ENCODE data around the gene SPACA6. TPM values are rescaled to one million over a fixed set of nuclear protein-coding genes. Genes with fewer than 3 reads are reported as not detected.

Gene SPACA6
- total and polyA plus RNA-seq, 9 of the 15 experiments (the other 6 are each of a cell fraction or from before 2014, with no cell fraction given) = 1.3 to 17.3 (median 6.2) TPM

GRCh38 chr19:51721905-51722304, 28.8 kb downstream of the SPACA6 start (continued):
- TF ChIP-seq TOE1 (IDR thresholded peaks at IDR 0.05; ENCODE audit: borderline replicate concordance) = no peak
- TF ChIP-seq TOE1 (CRISPR knock-in tag; IDR thresholded peaks at IDR 0.05; ENCODE audit: borderline replicate concordance, low read depth) = no peak
- no peak for TF ChIP-seq TAL1 (IDR thresholded peaks at IDR 0.05)
- no peak for TF ChIP-seq SNAPC5 (CRISPR knock-in tag; IDR thresholded peaks at IDR 0.05)
- TF ChIP-seq CHD4 (IDR thresholded peaks at IDR 0.05; ENCODE audit: insufficient read depth, insufficient replicate concordance, low read depth, low read length, poor library complexity, severe bottlenecking) = no peak

GRCh38 chr19:51722492-51722891, 29.4 kb downstream of the SPACA6 start:
- no peaks in the 10 kb centered on the region for H3K79me2 ChIP-seq (ENCODE audit: control insufficient read depth, insufficient read depth, low read length)
- ATAC-seq (no peak), DNase-seq (ENCODE audit: extremely low read depth in 1 of 4, low spot score in 3 of 4) (no peak), FAIRE-seq (no peak)
- in situ Hi-C loops (cut with MboI) = no loop called here
- H3K27me3 ChIP-seq (ENCODE audit: control insufficient read depth in 2 of 2, insufficient read depth in 2 of 2, low read length in 2 of 2) = no peaks in the 10 kb centered on the region
- no peak overlapping the region for H3K4me3 ChIP-seq
- 26% methylated on average over 2 of the region's 2 CpGs for WGBS (ENCODE audit: insufficient coverage, low coverage, missing lambda C conversion rate)
- H2AFZ ChIP-seq (ENCODE audit: low read depth, low read length) = no peak overlapping the region
- no peaks in the 10 kb centered on the region for H3K9me1 ChIP-seq (ENCODE audit: control insufficient read depth, insufficient read depth, low read length)
- H3K4me1 ChIP-seq (replicated peaks in 1 of 2; ENCODE audit: control insufficient read depth in 2 of 2, insufficient read depth in 2 of 2, low read length in 2 of 2) = peaks cover 3 to 34% of the 10 kb centered on the region in 2 experiments; a peak in 4 of 5 replicates
- intact Hi-C loops (cut with micrococcal nuclease) = no loop called here
- H3K36me3 ChIP-seq (ENCODE audit: control insufficient read depth, insufficient read depth, low read length) = no peaks in the 10 kb centered on the region
- no TSS peak for BruUV-seq (replicated peaks)
- no peaks in the 10 kb centered on the region for H4K20me1 ChIP-seq (replicated peaks; ENCODE audit: control insufficient read depth, insufficient read depth, low read length)
- no peak overlapping the region for H3K27ac ChIP-seq (ENCODE audit: extremely low read depth, low read depth, low read length)
- H3K9ac ChIP-seq (ENCODE audit: insufficient read depth in 1 of 2, low read depth in 2 of 2, low read length in 2 of 2) = no peak overlapping the region
- no peak overlapping the region for H3K4me2 ChIP-seq (ENCODE audit: insufficient read depth, low read length)
- H3K9me3 ChIP-seq (replicated peaks; ENCODE audit: control insufficient read depth, insufficient read depth, low read depth, low read length) = no peaks in the 10 kb centered on the region
- ChIA-PET CTCF (ENCODE audit: low intra/inter-chr PET ratio) (no interaction called here), POLR2A (interaction anchor here (0.6 kb wide), 1 partner anchor 1581 kb away, joined by 3 read pairs; no protein-coding TSS in a partner anchor)
- no peak for TF ChIP-seq SMARCA5 (IDR thresholded peaks at IDR 0.05)
- no peak for TF ChIP-seq TAL1 (IDR thresholded peaks at IDR 0.05)
- TF ChIP-seq MAZ (CRISPR knock-in tag; conservative IDR thresholded peaks at IDR 0.05 in 1 of 2, IDR thresholded peaks at IDR 0.05 in 1 of 2) = no peak
- no peak for TF ChIP-seq TAF7 (tag; IDR thresholded peaks at IDR 0.05)
- TF ChIP-seq NONO (IDR thresholded peaks at IDR 0.05; ENCODE audit: low read depth in 2 of 2, low read length in 1 of 2) = no peak
- TF ChIP-seq TFE3 (CRISPR knock-in tag; IDR thresholded peaks at IDR 0.05) = no peak
- no peak for TF ChIP-seq RBFOX2 (IDR thresholded peaks at IDR 0.05; ENCODE audit: low read depth, low read length)
- TF ChIP-seq CBX3 (IDR thresholded peaks at IDR 0.05; ENCODE audit: borderline replicate concordance in 1 of 2, low read length in 2 of 2) = no peak
- TF ChIP-seq GABPB1 (CRISPR knock-in tag; IDR thresholded peaks at IDR 0.05) = no peak
- no peak for TF ChIP-seq NFE2 (IDR thresholded peaks at IDR 0.05; ENCODE audit: low read depth)
- TF ChIP-seq ZBTB5 (IDR thresholded peaks at IDR 0.05) = no peak
- TF ChIP-seq FOXM1 (IDR thresholded peaks at IDR 0.05; ENCODE audit: low read depth) = no peak
- TF ChIP-seq FOXM1 (CRISPR knock-in tag; IDR thresholded peaks at IDR 0.05; ENCODE audit: low read depth) = no peak
- no peak for TF ChIP-seq KAT7 (CRISPR knock-in tag; IDR thresholded peaks at IDR 0.05; ENCODE audit: borderline replicate concordance)
- TF ChIP-seq NFRKB (IDR thresholded peaks at IDR 0.05; ENCODE audit: low read depth) = no peak
